Astrocyte (in vitro differentiated cells and primary cell): ENCODE measurements around the gene GCK.

ENCODE experiments used
- CTCF ChIP-seq: IDR thresholded peaks from 2 replicates; pipeline ENCODE4 v1.5.1; 2011; ENCODE audit warnings: low read depth, mild to moderate bottlenecking, inconsistent platforms, low read length, moderate library complexity; ENCODE audit not compliant: insufficient read depth
- EZH2 ChIP-seq: IDR thresholded peaks from 2 replicates; pipeline ENCODE4 v1.6.1; 2012; ENCODE audit warnings: mild to moderate bottlenecking, low read length, inconsistent platforms; ENCODE audit not compliant: insufficient read depth

DNA sequence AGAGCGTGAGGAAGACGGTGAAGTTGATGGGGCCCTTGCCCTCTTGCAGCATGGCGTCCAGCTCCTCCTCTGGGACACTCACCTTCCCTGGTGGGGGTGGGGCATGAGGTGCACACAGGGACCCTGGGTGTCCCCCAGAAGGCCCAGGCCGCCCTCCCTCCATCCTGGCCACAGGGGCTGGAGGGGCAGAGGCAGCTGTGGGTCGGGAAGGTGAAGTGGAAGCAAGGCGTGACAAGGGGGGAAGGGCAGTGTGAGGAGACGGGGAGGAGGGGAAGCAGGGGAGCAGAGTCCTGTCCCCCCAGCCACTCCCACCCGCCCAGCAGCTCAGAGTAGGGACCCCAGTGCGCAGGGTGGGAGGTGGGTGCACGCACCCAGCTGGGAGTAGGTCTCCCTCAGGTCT lies 48.9 kb downstream of the GCK start:
- TF ChIP-seq CTCF (no peak), EZH2 (no peak)
